Kasumi-1 (cell line): ENCODE results near the gene MST1R.

ENCODE experiments used
- DNase-seq, 2 experiments: peaks; one replicate each; lab custom pipeline; 2025; lab: John Stamatoyannopoulos, UW

Gene MST1R

GRCh38 chr3:49877716-49878115, 26.0 kb downstream of the MST1R start:
- DNase-seq = no peak

- no peak for DNase-seq
Observed at GRCh38 chr3:49876567-49876966, 27.1 kb downstream of the MST1R start.

- DNase-seq = no peak
Observed at GRCh38 chr3:49873623-49874022, 30.1 kb downstream of the MST1R start.

GRCh38 chr3:49872801-49873281, 30.8 kb downstream of the MST1R start:
- DNase-seq = no peak

- DNase-seq = no peak
Observed at GRCh38 chr3:49871531-49872153, 32.0 kb downstream of the MST1R start.

- DNase-seq = no peak
Observed at GRCh38 chr3:49869525-49870126, 34.0 kb downstream of the MST1R start, which contains the start of gene CAMKV. Gene CAMKV, minus strand, starts transcription at chr3:49869906. Its CDS starts 7,518 bp downstream, at chr3:49862388.

GRCh38 chr3:49868862-49869466, 34.7 kb downstream of the MST1R start:
- DNase-seq = no peak

- DNase-seq = peak; percentile 49 to 53
Observed at GRCh38 chr3:49867871-49868321, 35.8 kb downstream of the MST1R start.

- DNase-seq = no peak
Observed at GRCh38 chr3:49867400-49867799, 36.3 kb downstream of the MST1R start.

- DNase-seq = no peak
Observed at GRCh38 chr3:49865198-49865784, 38.4 kb downstream of the MST1R start.

GRCh38 chr3:49864505-49864904, 39.2 kb downstream of the MST1R start:
- DNase-seq = no peak

- no peak for DNase-seq
Observed at GRCh38 chr3:49859576-49860305, 43.9 kb downstream of the MST1R start.

GRCh38 chr3:49856181-49857005, 47.3 kb downstream of the MST1R start, which contains the start of gene TRAIP:
Gene TRAIP, minus strand, starts transcription at chr3:49856564. Its CDS starts 111 bp downstream, at chr3:49856453.
- peak; percentile 92 to 95 for DNase-seq

GRCh38 chr3:49855662-49856061, 48.0 kb downstream of the MST1R start:
- DNase-seq = no peak

- DNase-seq = no peak
Observed at GRCh38 chr3:49845694-49846093, 58.0 kb downstream of the MST1R start.

GRCh38 chr3:49844464-49845183, 59.0 kb downstream of the MST1R start:
- no peak for DNase-seq

GRCh38 chr3:49842843-49843517, 60.7 kb downstream of the MST1R start:
- no peak for DNase-seq

- no peak for DNase-seq
Observed at GRCh38 chr3:49841806-49842205, 61.9 kb downstream of the MST1R start.

- DNase-seq = peak; percentile 47 to 65
Observed at GRCh38 chr3:49841126-49841696, 62.5 kb downstream of the MST1R start.
